MCF 10A (cell line): ENCODE data around the gene GBE1. TPM values are rescaled to one million over a fixed set of nuclear protein-coding genes. Genes with fewer than 3 reads are reported as not detected.

Experiments used
- BruUV-seq: library from RNA; stranded (reverse); fragments of 400-500 nt; replicated peaks from 2 replicates; lab custom pipeline; 2021; lab: Mats Ljungman, UMichigan
- CTCF ChIA-PET: fragments of 300-600 bp; sonication (Branson Sonifier 250); formaldehyde crosslinking; extraction: SDS; loops from one replicate; lab custom pipeline; 2021; ENCODE audit warnings: antibody characterized with exemption, inconsistent platforms; lab: Yijun Ruan, JAX
- POLR2A ChIA-PET: fragments of 300-600, 350-650 bp; sonication (Branson Sonifier 250); formaldehyde crosslinking; extraction: SDS; loops from one replicate; lab custom pipeline; 2020; ENCODE audit warnings: antibody characterized with exemption, inconsistent platforms; lab: Yijun Ruan, JAX
- DNase-seq: peaks from one replicate; pipeline ENCODE4 v3.0.0-alpha.2; 2018; ENCODE audit not compliant: unreplicated experiment
- H3K27ac Mint-ChIP-seq: one replicate; pipeline ENCODE4 v1.8.0; 2022; ENCODE audit warnings: mild to moderate bottlenecking, low read depth, mixed read lengths; ENCODE audit not compliant: unreplicated experiment
- H3K27me3 Mint-ChIP-seq: one replicate; pipeline ENCODE4 v1.8.0; 2022; ENCODE audit warnings: mixed read lengths; ENCODE audit not compliant: insufficient read depth, unreplicated experiment
- H3K36me3 Mint-ChIP-seq: one replicate; pipeline ENCODE4 v1.8.0; 2022; ENCODE audit warnings: mild to moderate bottlenecking, moderate library complexity, mixed read lengths; ENCODE audit not compliant: insufficient read depth, unreplicated experiment
- H3K4me1 Mint-ChIP-seq: one replicate; pipeline ENCODE4 v1.8.0; 2022; ENCODE audit warnings: mixed read lengths; ENCODE audit not compliant: insufficient read depth, unreplicated experiment
- H3K4me3 Mint-ChIP-seq: one replicate; pipeline ENCODE4 v1.8.0; 2022; ENCODE audit warnings: mild to moderate bottlenecking, moderate library complexity, mixed read lengths; ENCODE audit not compliant: unreplicated experiment
- H3K9me3 Mint-ChIP-seq: one replicate; pipeline ENCODE4 v1.8.0; 2022; ENCODE audit warnings: mixed read lengths; ENCODE audit not compliant: unreplicated experiment
- intact Hi-C: fragments of 100-400 bp; cut with micrococcal nuclease; formaldehyde crosslinking; loops from 2 replicates; pipeline ENCODE4 v1.14.1; 2022
- total RNA-seq: library from RNA; stranded (reverse); gene quantifications from 2 replicates; pipeline ENCODE4 v1.2.3, GENCODE V29; 2022
- TF ChIP-seq, protein P1 (sequence below): fragments of 200-600 bp; IDR thresholded peaks from one replicate; pipeline ENCODE4 v1.8.0; 2022; ENCODE audit warnings: antibody characterized with exemption, mild to moderate bottlenecking; ENCODE audit not compliant: unreplicated experiment

Gene GBE1
- total RNA-seq, 1 experiment from 2014 or later = 41.8 TPM

DNA sequence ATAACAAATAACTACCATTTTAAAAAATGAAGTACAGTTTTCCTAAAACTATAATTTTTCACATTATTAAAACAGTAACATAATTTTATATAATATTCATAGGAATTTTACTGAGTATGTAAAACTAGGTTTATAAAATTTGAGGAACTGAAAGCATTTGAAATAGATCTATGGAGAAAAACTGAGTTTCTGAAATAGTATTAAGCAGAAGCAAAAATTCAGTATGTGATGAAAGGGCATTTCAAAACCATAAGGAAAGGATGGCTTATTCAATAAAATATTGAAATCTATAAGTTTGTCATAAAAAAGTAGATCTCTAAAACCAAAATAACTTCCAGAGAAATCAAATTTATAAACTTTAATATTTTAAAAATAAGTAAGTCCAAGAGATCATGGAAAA is 53.4 kb downstream of the GBE1 start:
- BruUV-seq = no TSS peak
- TF ChIP-seq, protein P1, sequence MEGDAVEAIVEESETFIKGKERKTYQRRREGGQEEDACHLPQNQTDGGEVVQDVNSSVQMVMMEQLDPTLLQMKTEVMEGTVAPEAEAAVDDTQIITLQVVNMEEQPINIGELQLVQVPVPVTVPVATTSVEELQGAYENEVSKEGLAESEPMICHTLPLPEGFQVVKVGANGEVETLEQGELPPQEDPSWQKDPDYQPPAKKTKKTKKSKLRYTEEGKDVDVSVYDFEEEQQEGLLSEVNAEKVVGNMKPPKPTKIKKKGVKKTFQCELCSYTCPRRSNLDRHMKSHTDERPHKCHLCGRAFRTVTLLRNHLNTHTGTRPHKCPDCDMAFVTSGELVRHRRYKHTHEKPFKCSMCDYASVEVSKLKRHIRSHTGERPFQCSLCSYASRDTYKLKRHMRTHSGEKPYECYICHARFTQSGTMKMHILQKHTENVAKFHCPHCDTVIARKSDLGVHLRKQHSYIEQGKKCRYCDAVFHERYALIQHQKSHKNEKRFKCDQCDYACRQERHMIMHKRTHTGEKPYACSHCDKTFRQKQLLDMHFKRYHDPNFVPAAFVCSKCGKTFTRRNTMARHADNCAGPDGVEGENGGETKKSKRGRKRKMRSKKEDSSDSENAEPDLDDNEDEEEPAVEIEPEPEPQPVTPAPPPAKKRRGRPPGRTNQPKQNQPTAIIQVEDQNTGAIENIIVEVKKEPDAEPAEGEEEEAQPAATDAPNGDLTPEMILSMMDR = no peak
- no peak overlapping the region for H3K27ac Mint-ChIP-seq

DNA sequence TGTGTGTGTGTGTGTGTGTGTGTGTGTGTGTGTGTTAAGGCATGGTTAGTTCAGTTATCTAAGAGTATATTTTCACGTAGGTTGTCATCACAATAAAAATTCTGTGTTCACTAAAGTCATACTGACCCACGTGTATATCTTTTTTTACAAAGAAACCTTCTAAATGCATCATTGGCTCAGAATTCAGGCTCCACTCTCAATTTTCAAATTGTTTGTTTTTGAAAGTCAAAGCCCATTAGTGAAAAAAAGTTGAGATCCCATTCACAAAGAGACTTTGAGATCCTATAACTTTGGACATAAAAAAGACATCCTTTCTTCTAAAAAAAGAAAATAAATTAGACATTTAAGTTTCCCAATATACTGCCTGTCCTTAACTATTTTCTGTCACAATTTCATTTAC is 59.3 kb downstream of the GBE1 start:
- POLR2A ChIA-PET = no interaction called here

More for the DNA sequence above, 53.4 kb downstream of the GBE1 start:
- Mint-ChIP-seq H3K4me3 (no peak overlapping the region), H3K4me1 (no peaks in the 10 kb centered on the region), H3K36me3 (no peaks in the 10 kb centered on the region), H3K27me3 (no peaks in the 10 kb centered on the region), H3K9me3 (no peaks in the 10 kb centered on the region)
- no peak for DNase-seq
- CTCF ChIA-PET = no interaction called here
- POLR2A ChIA-PET = no interaction called here
- intact Hi-C loops = no loop called here

DNA sequence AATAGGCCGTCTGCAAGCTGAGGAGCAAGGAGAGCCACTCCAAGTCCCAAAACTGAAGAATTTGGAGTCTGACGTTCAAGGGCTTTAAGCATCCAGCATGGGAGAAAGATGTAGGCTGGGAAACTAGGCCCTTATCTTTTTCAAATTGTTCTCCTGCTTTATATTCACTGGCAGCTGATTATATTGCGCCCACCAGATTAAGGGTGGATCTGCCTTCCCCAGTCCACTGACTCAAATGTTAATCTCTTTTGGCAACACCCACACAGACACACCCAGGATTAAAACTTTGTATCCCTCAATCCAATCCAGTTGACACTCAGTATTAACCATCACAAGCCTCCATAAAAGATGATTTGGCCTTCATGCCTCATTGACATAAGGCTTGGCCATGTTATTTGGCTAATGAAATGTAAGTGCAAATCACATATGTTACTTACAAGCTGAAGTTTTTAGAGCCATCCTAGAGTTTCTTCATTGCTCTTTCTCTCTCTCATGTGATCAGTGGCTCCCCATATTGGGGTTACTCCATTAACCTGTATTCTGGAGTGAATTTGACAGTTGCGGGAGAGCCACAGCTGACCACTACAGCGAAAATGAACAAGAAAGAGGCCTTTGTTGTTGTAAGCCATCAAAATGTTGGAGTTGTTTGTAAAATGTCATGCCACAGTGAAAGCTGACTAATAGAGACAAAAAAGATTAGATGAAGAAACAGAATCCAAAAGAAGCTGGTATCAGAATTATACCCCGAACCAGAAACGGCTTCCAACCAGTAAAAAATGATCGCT is 61.7 kb downstream of the GBE1 start:
- H3K27me3 Mint-ChIP-seq = no peaks in the 10 kb centered on the region
- BruUV-seq = no TSS peak
- POLR2A ChIA-PET = no interaction called here
- no peaks in the 10 kb centered on the region for H3K9me3 Mint-ChIP-seq
- TF ChIP-seq, protein P1 = no peak
- DNase-seq = no peak
- H3K27ac Mint-ChIP-seq = no peak overlapping the region
- no peaks in the 10 kb centered on the region for H3K4me1 Mint-ChIP-seq
- CTCF ChIA-PET = interaction anchor here (0.6 kb wide), 1 partner anchor 26 kb away, joined by 3 read pairs; no protein-coding TSS in a partner anchor
- intact Hi-C loops = no loop called here
- H3K4me3 Mint-ChIP-seq = no peak overlapping the region
- peaks cover 6% of the 10 kb centered on the region for H3K36me3 Mint-ChIP-seq

More for the DNA sequence above, 59.3 kb downstream of the GBE1 start:
- no peaks in the 10 kb centered on the region for H3K4me1 Mint-ChIP-seq
- H3K4me3 Mint-ChIP-seq = no peak overlapping the region
- DNase-seq = no peak
- H3K9me3 Mint-ChIP-seq = no peaks in the 10 kb centered on the region
- CTCF ChIA-PET = no interaction called here
- no peaks in the 10 kb centered on the region for H3K27me3 Mint-ChIP-seq
- peaks cover 5% of the 10 kb centered on the region for H3K36me3 Mint-ChIP-seq
- BruUV-seq = no TSS peak
- intact Hi-C loops = no loop called here
- H3K27ac Mint-ChIP-seq = no peak overlapping the region
- TF ChIP-seq, protein P1 = no peak

DNA sequence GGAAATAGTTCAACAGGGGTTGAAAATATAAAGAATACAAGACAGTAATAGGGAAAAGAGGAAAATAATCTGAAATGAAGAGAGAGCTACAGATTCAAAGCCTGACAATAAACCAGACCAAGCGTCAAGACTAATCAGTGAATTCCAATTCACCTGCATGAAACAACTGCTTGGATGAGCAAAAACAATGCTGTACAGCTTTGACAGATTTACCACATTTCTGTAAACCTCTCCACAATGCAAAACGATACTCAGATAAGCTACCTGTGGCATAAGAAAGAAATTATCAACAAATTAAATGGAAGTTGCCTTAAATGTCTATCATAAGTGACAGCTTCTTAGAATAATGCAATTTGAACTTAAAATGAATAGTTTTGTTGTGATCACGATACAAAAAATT is 65.4 kb downstream of the GBE1 start:
- no peak overlapping the region for H3K27ac Mint-ChIP-seq
- POLR2A ChIA-PET = interaction anchor here (0.6 kb wide), 1 partner anchor 24 kb away, joined by 3 read pairs; no protein-coding TSS in a partner anchor
- TF ChIP-seq, protein P1 = no peak
- peaks cover 5% of the 10 kb centered on the region for H3K4me1 Mint-ChIP-seq
- no peak overlapping the region for H3K4me3 Mint-ChIP-seq
- intact Hi-C loops = no loop called here
- DNase-seq = no peak
- peaks cover 6% of the 10 kb centered on the region for H3K36me3 Mint-ChIP-seq
- CTCF ChIA-PET = interaction anchor here (0.5 kb wide), 1 partner anchor 103 kb away, joined by 3 read pairs; no protein-coding TSS in a partner anchor
- no TSS peak for BruUV-seq
- H3K27me3 Mint-ChIP-seq = no peaks in the 10 kb centered on the region
- no peaks in the 10 kb centered on the region for H3K9me3 Mint-ChIP-seq
